ENCODE measurements around the gene MESP1. TPM values are rescaled to one million over a fixed set of nuclear protein-coding genes. Genes with fewer than 3 reads are reported as not detected.

MESP1 gene
- total RNA-seq, 1 experiment from 2014 or later: 8.8 TPM

GRCh38 chr15:89745768-89746167, 5.3 kb downstream of the MESP1 start:
- POLR2A ChIA-PET: no interaction called here
- no peak overlapping the region for H3K27ac ChIP-seq (ENCODE audit: low read depth, low read length)
- ATAC-seq: no peak

More at GRCh38 chr15:89745768-89746167, 5.3 kb downstream of the MESP1 start:
- ChIA-PET RAD21 (ENCODE audit: low non-redundant PET in 1 of 2, low total read pairs in 2 of 2, uncharacterized antibody in 2 of 2, unreplicated experiment in 2 of 2) (no interaction called here), CTCF (no interaction called here)
- no peaks in the 10 kb centered on the region for H3K9me2 ChIP-seq (ENCODE audit: insufficient read depth)
- DNase-seq (ENCODE audit: low read depth, low spot score): no peak
- H3K9me3 ChIP-seq (ENCODE audit: control insufficient read depth in 1 of 2, insufficient read depth in 1 of 2, low read depth in 1 of 2, low read length in 2 of 2): no peaks in the 10 kb centered on the region
- no peaks in the 10 kb centered on the region for H3K27me3 ChIP-seq (ENCODE audit: insufficient read depth, low read length)
- H3K79me2 ChIP-seq (ENCODE audit: insufficient read depth, low read length): no peaks in the 10 kb centered on the region; the same call in 1 of the 2 replicates
- H2AFZ ChIP-seq (ENCODE audit: low read depth, low read length, poor library complexity, severe bottlenecking): no peak overlapping the region
- no peak overlapping the region for H3K9ac ChIP-seq (ENCODE audit: low read length)
- peaks cover 2 to 17% of the 10 kb centered on the region in 2 experiments; a peak in 2 of 4 replicates for H3K4me1 ChIP-seq (ENCODE audit: control insufficient read depth in 1 of 2, insufficient read depth in 2 of 2, low read length in 2 of 2)
- no peaks in the 10 kb centered on the region for H4K20me1 ChIP-seq (ENCODE audit: insufficient read depth)
- H3K36me3 ChIP-seq (ENCODE audit: control insufficient read depth in 1 of 2, insufficient read depth in 2 of 2, low read length in 2 of 2): no peaks in the 10 kb centered on the region
- H3K4me3 ChIP-seq (replicated peaks in 1 of 2; ENCODE audit: low read depth in 1 of 2, low read length in 2 of 2): no peak overlapping the region
- no TSS peak for BruUV-seq (replicated peaks)
- TF ChIP-seq SP1 (IDR thresholded peaks at IDR 0.05; ENCODE audit: low read depth): no peak
- no peak for TF ChIP-seq EGR1 (IDR thresholded peaks at IDR 0.05; ENCODE audit: low read depth)
- TF ChIP-seq ZBTB33 (IDR thresholded peaks at IDR 0.05; ENCODE audit: extremely low read depth, insufficient replicate concordance, low read length): no peak
- no peak for TF ChIP-seq ATF3 (IDR thresholded peaks at IDR 0.05)
- no peak for TF ChIP-seq CEBPB (IDR thresholded peaks at IDR 0.05; ENCODE audit: low read depth)
- no peak for TF ChIP-seq JUND (IDR thresholded peaks at IDR 0.05)
- TF ChIP-seq MAX (IDR thresholded peaks at IDR 0.05): no peak
- TF ChIP-seq SIN3A (IDR thresholded peaks at IDR 0.05; ENCODE audit: low read depth): no peak
- TF ChIP-seq FOSL1 (IDR thresholded peaks at IDR 0.05; ENCODE audit: low read depth): no peak
- TF ChIP-seq REST (IDR thresholded peaks at IDR 0.05; ENCODE audit: low read depth): no peak
- TF ChIP-seq ZFX (IDR thresholded peaks at IDR 0.05): no peak
- no peak for TF ChIP-seq CBX3 (IDR thresholded peaks at IDR 0.05; ENCODE audit: low read depth)
- no peak for TF ChIP-seq ZNF274 (IDR thresholded peaks at IDR 0.05; ENCODE audit: low read depth, low read length)
- TF ChIP-seq POLR2A (IDR thresholded peaks at IDR 0.05; ENCODE audit: borderline replicate concordance, extremely low read depth, insufficient read depth, insufficient read length): no peak
- no peak for TF ChIP-seq POLR2AphosphoS5 (IDR thresholded peaks at IDR 0.05; ENCODE audit: low read depth, low read length)
- no peak for TF ChIP-seq SRF (IDR thresholded peaks at IDR 0.05; ENCODE audit: low read depth)
- no peak for TF ChIP-seq ELF1 (IDR thresholded peaks at IDR 0.05; ENCODE audit: borderline replicate concordance, low read depth)
- no peak for TF ChIP-seq RAD21 (IDR thresholded peaks at IDR 0.05; ENCODE audit: low read depth)
- TF ChIP-seq EZH2 (IDR thresholded peaks at IDR 0.05): no peak
- TF ChIP-seq TCF7L2 (IDR thresholded peaks at IDR 0.05; ENCODE audit: borderline replicate concordance, extremely low read depth, insufficient read depth, insufficient read length): no peak
- intact Hi-C loops (cut with micrococcal nuclease): loop anchor here (10.0 kb wide), 1 partner anchor 469 kb away; no protein-coding TSS in a partner anchor
- no peak overlapping the region for H3K4me2 ChIP-seq (ENCODE audit: low read length)
